B cell (primary cell): Measurements from ENCODE around the gene SCAMP5. TPM values are rescaled to one million over a fixed set of nuclear protein-coding genes. Genes with fewer than 3 reads are reported as not detected.

Experiments used
- ATAC-seq: fragments of 200-7000 bp; cut with Tn5 transposase; one replicate; pipeline ENCODE4 v1.10.0; 2021; ENCODE audit warnings: low read depth, mild to moderate bottlenecking, moderate number of reproducible peaks, moderate library complexity
- CTCF ChIA-PET: fragments of 350-600 bp; sonication (Branson Sonifier 250); formaldehyde crosslinking; loops from one replicate; lab custom pipeline; 2021; ENCODE audit warnings: antibody characterized with exemption, inconsistent platforms; lab: Charles Lee
- POLR2A ChIA-PET: fragments of 350-600 bp; sonication (Branson Sonifier 250); formaldehyde crosslinking; loops from one replicate; lab custom pipeline; 2021; ENCODE audit warnings: antibody characterized with exemption; lab: Charles Lee
- DNase-seq: peaks from one replicate; pipeline ENCODE4 v3.0.0; 2013
- H2AFZ ChIP-seq: 2 replicates; pipeline ENCODE4 v1.6.1; 2012; ENCODE audit warnings: mild to moderate bottlenecking, low read depth, low read length; ENCODE audit not compliant: insufficient read depth, poor library complexity, severe bottlenecking
- H3K27ac ChIP-seq, 2 donors: 1 replicate in 1 of 2; 2 replicates in 1 of 2; pipeline ENCODE4 v1.5.1; 2012 to 2013; ENCODE audit warnings: low read length in 2 of 2, mild to moderate bottlenecking in 2 of 2, moderate library complexity in 1 of 2
- H3K27me3 ChIP-seq, 4 experiments: fragments of 200-600 bp in 1 of 4; sonication (generic) in 1 of 4; replicated peaks in 1 of 4; 1 replicate in 2 of 4; 2 replicates in 2 of 4; pipeline versions ENCODE4 v1.6.1 to v1.7.0; 2013 to 2016; ENCODE audit warnings: low read length in 3 of 4, mild to moderate bottlenecking in 2 of 4, mixed read lengths in 1 of 4, moderate library complexity in 1 of 4; ENCODE audit not compliant: insufficient read depth in 4 of 4, control insufficient read depth in 3 of 4; ENCODE audit errors: control extremely low read depth in 1 of 4
- H3K36me3 ChIP-seq, 2 experiments: replicated peaks in 1 of 2; 1 replicate in 1 of 2; 2 replicates in 1 of 2; pipeline versions ENCODE4 v1.6.1 to v1.7.1; 2013; ENCODE audit warnings: low read length in 1 of 2; ENCODE audit not compliant: insufficient read depth in 2 of 2, control insufficient read depth in 1 of 2; ENCODE audit errors: control extremely low read depth in 1 of 2, extremely low read depth in 1 of 2
- H3K4me1 ChIP-seq, 2 donors: fragments of 200-600 bp in 1 of 2; sonication (generic) in 1 of 2; 1 replicate in 1 of 2; 2 replicates in 1 of 2; pipeline versions ENCODE4 v1.5.1 to v1.6.1; 2013 to 2017; ENCODE audit warnings: low read length in 2 of 2; ENCODE audit not compliant: control insufficient read depth in 2 of 2, insufficient read depth in 2 of 2
- H3K4me2 ChIP-seq: replicated peaks from 2 replicates; pipeline ENCODE3; 2012; ENCODE audit warnings: mild to moderate bottlenecking, low read depth, low read length; ENCODE audit not compliant: poor library complexity, severe bottlenecking
- H3K4me3 ChIP-seq, 5 experiments: fragments of 200-600 bp in 1 of 5; sonication (generic) in 1 of 5; 1 replicate in 3 of 5; 2 replicates in 2 of 5; pipeline versions ENCODE4 v1.5.1 to v1.7.0; 2011 to 2016; ENCODE audit warnings: low read length in 4 of 5, mild to moderate bottlenecking in 4 of 5, low read depth in 2 of 5, control low read depth in 1 of 5, moderate library complexity in 1 of 5; ENCODE audit not compliant: insufficient read depth in 1 of 5; ENCODE audit errors: control extremely low read depth in 1 of 5, extremely low read depth in 1 of 5
- H3K79me2 ChIP-seq: fragments of 200-600 bp; sonication (generic); one replicate; pipeline ENCODE4 v1.6.0; 2016; ENCODE audit warnings: low read length; ENCODE audit not compliant: control insufficient read depth, insufficient read depth
- H3K9ac ChIP-seq: fragments of 200-600 bp; sonication (generic); 2 replicates; pipeline ENCODE4 v1.6.1; 2017; ENCODE audit warnings: mild to moderate bottlenecking, low read length, moderate library complexity
- H3K9me3 ChIP-seq, 3 donors: one replicate each; pipeline versions ENCODE4 v1.6.1 to v1.7.1; 2013; ENCODE audit warnings: low read length in 2 of 3; ENCODE audit not compliant: control insufficient read depth in 2 of 3, insufficient read depth in 1 of 3; ENCODE audit errors: control extremely low read depth in 1 of 3
- H4K20me1 ChIP-seq: 2 replicates; pipeline ENCODE4 v1.6.0; 2012; ENCODE audit warnings: mild to moderate bottlenecking, low read length; ENCODE audit not compliant: insufficient read depth, control insufficient read depth, poor library complexity, severe bottlenecking
- H3K27ac Mint-ChIP-seq: one replicate; pipeline ENCODE4 v1.8.0; 2021; ENCODE audit warnings: mixed read lengths
- H3K27me3 Mint-ChIP-seq: one replicate; pipeline ENCODE4 v1.8.0; 2021; ENCODE audit warnings: mixed read lengths
- H3K4me1 Mint-ChIP-seq: one replicate; pipeline ENCODE4 v1.8.0; 2021; ENCODE audit warnings: mixed read lengths
- H3K4me3 Mint-ChIP-seq: one replicate; pipeline ENCODE4 v1.8.0; 2021; ENCODE audit warnings: mixed read lengths
- H3K9me3 Mint-ChIP-seq: one replicate; pipeline ENCODE4 v1.8.0; 2022; ENCODE audit warnings: mixed read lengths; ENCODE audit not compliant: insufficient read depth
- EZH2 ChIP-seq: IDR thresholded peaks from 2 replicates; pipeline ENCODE4 v1.6.1; 2012; ENCODE audit warnings: borderline replicate concordance, low read depth, mild to moderate bottlenecking, moderate library complexity, low read length; ENCODE audit not compliant: insufficient read depth, poor library complexity, severe bottlenecking
- WGBS: methylation state at CpG from one replicate; pipeline ENCODE4 v1.1.5; 2013; ENCODE audit warnings: missing lambda C conversion rate; ENCODE audit not compliant: insufficient coverage; 5-methylcytosine and 5-hydroxymethylcytosine counted together
- intact Hi-C: fragments of 100-400 bp; cut with micrococcal nuclease; formaldehyde crosslinking; loops from one replicate; pipeline ENCODE4 v1.10.0; 2022
- polyA plus RNA-seq: library from polyadenylated mRNA; depleted of rRNA; stranded (reverse); fragments of >200 nt; gene quantifications from 2 replicates; pipeline ENCODE4 v1.2.3, GENCODE V29; 2012
- total RNA-seq, 2 donors: library from RNA; stranded (reverse); fragments of 120-200 nt in 1 of 2; gene quantifications; 1 replicate in 1 of 2; 2 replicates in 1 of 2; pipeline versions ENCODE4 v1.2.3 to v1.2.4, GENCODE V29; 2013 to 2022
- TF ChIP-seq, protein P1 (sequence below): fragments of 200-600 bp; IDR thresholded peaks from one replicate; pipeline ENCODE4 v1.8.0; 2022; ENCODE audit warnings: antibody characterized with exemption, mild to moderate bottlenecking

Gene SCAMP5
- total and polyA plus RNA-seq, 2 donors (not counting 1 experiment from before 2014, with no cell fraction given) = 0.59 to 3.4 TPM

DNA sequence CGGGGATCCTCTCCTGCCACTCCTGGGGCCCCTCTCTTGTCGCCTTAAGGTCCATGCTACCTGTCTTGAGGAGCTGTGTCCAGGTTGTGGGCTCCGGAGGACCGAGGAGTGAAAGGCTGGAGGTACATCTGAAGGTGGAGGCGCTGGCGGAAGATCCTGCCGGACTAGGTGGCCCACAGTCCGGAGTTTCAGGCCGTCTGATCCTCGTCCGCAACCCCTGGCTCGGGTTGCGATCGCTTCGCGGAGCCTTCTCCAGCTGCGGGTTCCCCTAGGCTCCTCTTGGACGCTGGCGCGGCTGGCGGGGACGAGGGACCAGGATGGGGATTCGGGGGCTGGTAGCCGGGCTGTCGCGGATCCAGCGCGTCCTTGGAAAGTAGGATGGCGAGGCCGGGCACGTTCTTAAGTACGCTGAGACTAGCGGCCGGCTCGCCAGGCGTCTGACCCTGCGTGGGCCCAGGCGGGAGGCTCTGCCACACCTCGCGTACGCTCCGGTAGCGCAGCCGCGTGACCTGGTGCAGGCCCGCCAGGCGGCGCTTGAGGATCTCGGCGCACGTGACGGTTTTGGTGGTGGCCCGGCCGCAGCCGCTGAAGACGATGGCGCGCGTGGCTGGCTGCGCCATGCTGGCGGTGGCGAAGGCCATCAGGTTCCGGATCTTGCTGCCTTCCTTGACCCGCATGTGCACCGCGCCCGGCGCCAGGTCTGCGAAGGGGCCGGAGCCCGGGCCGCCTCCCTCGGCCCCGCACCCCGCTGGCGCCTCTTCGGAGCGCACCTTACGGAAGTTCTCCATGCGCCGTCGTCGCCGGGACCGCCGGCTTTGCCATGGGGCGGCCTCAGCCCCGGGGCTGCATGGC lies 39.3 kb upstream of the SCAMP5 start:
- H3K4me3 ChIP-seq = peak overlapping the region in 4 of 5 experiments; percentile 21 to 80 (median 56)
- peak overlapping the region; percentile 99 for H3K4me2 ChIP-seq
- peaks cover 38 to 40% of the 10 kb centered on the region in 2 donors for H3K4me1 ChIP-seq
- H3K27ac Mint-ChIP-seq = no peak overlapping the region
- peaks cover 0 to 66% (median 36%) of the 10 kb centered on the region in 4 experiments for H3K27me3 ChIP-seq
- intact Hi-C loops = loop anchor here (1.0 to 5.0 kb wide), 5 partner anchors 18 to 584 kb away; partner anchors contain the start of genes COX5A and PPCDC
- H3K36me3 ChIP-seq = no peaks in the 10 kb centered on the region
- peaks cover 21% of the 10 kb centered on the region for H4K20me1 ChIP-seq
- ChIA-PET CTCF (interaction anchor here (1.0 to 3.5 kb wide), 9 partner anchors 67 to 324 kb away, joined by 3 to 19 read pairs (median 8); partner anchors contain the start of gene PPCDC), POLR2A (no interaction called here)
- peak; percentile 58 for ATAC-seq
- peak overlapping the region; percentile 85 for H3K4me3 Mint-ChIP-seq
- H3K27ac ChIP-seq = no peak overlapping the region
- no peaks in the 10 kb centered on the region for H3K79me2 ChIP-seq
- WGBS = 25% methylated on average over 88 of the region's 88 CpGs
- peak; percentile 85 for DNase-seq
- H3K9me3 ChIP-seq = peaks cover 0 to 26% (median 0%) of the 10 kb centered on the region in 3 donors
- peaks cover 30% of the 10 kb centered on the region for H3K4me1 Mint-ChIP-seq
- H3K9me3 Mint-ChIP-seq = no peaks in the 10 kb centered on the region
- peak overlapping the region; percentile 87 for H2AFZ ChIP-seq
- H3K9ac ChIP-seq = peak overlapping the region; percentile 73
- peaks cover 36% of the 10 kb centered on the region for H3K27me3 Mint-ChIP-seq
- no peak for TF ChIP-seq EZH2
- TF ChIP-seq, protein P1, sequence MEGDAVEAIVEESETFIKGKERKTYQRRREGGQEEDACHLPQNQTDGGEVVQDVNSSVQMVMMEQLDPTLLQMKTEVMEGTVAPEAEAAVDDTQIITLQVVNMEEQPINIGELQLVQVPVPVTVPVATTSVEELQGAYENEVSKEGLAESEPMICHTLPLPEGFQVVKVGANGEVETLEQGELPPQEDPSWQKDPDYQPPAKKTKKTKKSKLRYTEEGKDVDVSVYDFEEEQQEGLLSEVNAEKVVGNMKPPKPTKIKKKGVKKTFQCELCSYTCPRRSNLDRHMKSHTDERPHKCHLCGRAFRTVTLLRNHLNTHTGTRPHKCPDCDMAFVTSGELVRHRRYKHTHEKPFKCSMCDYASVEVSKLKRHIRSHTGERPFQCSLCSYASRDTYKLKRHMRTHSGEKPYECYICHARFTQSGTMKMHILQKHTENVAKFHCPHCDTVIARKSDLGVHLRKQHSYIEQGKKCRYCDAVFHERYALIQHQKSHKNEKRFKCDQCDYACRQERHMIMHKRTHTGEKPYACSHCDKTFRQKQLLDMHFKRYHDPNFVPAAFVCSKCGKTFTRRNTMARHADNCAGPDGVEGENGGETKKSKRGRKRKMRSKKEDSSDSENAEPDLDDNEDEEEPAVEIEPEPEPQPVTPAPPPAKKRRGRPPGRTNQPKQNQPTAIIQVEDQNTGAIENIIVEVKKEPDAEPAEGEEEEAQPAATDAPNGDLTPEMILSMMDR = peak; percentile 54
